Measurements from ENCODE around the gene BTBD2.

GRCh38 chr19:2057484-2058469 lies 42.3 kb upstream of the BTBD2 start:
- no peak for TF ChIP-seq POLR2A (IDR thresholded peaks at IDR 0.05; ENCODE audit: low read depth, low read length)
- TF ChIP-seq POLR2AphosphoS5 (IDR thresholded peaks at IDR 0.05; ENCODE audit: low read depth, low read length), result no peak
